Vagina (tissue), 2 donors: ENCODE results near the gene ING2. TPM values are rescaled to one million over a fixed set of nuclear protein-coding genes. Genes with fewer than 3 reads are reported as not detected.

Experiments used
- DNase-seq, 2 donors: peaks; one replicate each; pipeline ENCODE4 v3.0.0-alpha.2; 2017; ENCODE audit errors: extremely low spot score in 2 of 2
- H3K27ac ChIP-seq: fragments of 200-600 bp; sonication (generic); one replicate; pipeline ENCODE4 v1.5.1; 2019
- H3K27me3 ChIP-seq: fragments of 200-600 bp; sonication (generic); one replicate; pipeline ENCODE4 v1.5.1; 2019
- H3K36me3 ChIP-seq, 2 donors: fragments of 200-600 bp; sonication (generic); one replicate each; pipeline ENCODE4 v1.5.1; 2017 to 2019
- H3K4me1 ChIP-seq: fragments of 200-600 bp; sonication (generic); one replicate; pipeline ENCODE4 v1.5.1; 2019
- H3K4me3 ChIP-seq, 2 donors: fragments of 200-600 bp; sonication (generic); 1 replicate in 1 of 2; 2 replicates in 1 of 2; pipeline ENCODE4 v1.5.1; 2016 to 2019
- H3K9me3 ChIP-seq: fragments of 200-600 bp; sonication (generic); one replicate; pipeline ENCODE4 v1.5.1; 2019
- CTCF ChIP-seq, 3 experiments: fragments of 450-650 bp in 2 of 3; fragments of 200-600 bp in 1 of 3; sonication (generic) in 1 of 3; IDR thresholded peaks; one replicate each; pipeline ENCODE4 v1.5.1; 2017 to 2019; ENCODE audit warnings: antibody characterized with exemption in 3 of 3, mild to moderate bottlenecking in 2 of 3, moderate library complexity in 2 of 3
- POLR2A ChIP-seq, 2 donors: fragments of 450-650 bp; IDR thresholded peaks; one replicate each; pipeline ENCODE4 v1.6.1; 2017; ENCODE audit warnings: antibody characterized with exemption in 2 of 2, mild to moderate bottlenecking in 2 of 2, moderate library complexity in 2 of 2
- POLR2AphosphoS5 ChIP-seq, 2 donors: sonication (generic); formaldehyde crosslinking; IDR thresholded peaks; one replicate each; pipeline ENCODE4 v1.9.0; 2017; ENCODE audit warnings: antibody characterized with exemption in 2 of 2, mild to moderate bottlenecking in 2 of 2, low read depth in 1 of 2; ENCODE audit not compliant: insufficient read depth in 1 of 2
- intact Hi-C: fragments of 100-400 bp; cut with DNase I; formaldehyde crosslinking; loops from one replicate; pipeline ENCODE4 v1.15.1; 2023
- total RNA-seq: library from RNA; depleted of rRNA; stranded (reverse); fragments of >200 nt; gene quantifications from one replicate; pipeline ENCODE4 v1.2.3, GENCODE V29; 2016

ING2 gene
- total RNA-seq, 1 donor from 2014 or later, result 8.1 TPM

GRCh38 chr4:183485411-183486160 is 19.3 kb upstream of the ING2 start:
- Histone ChIP-seq H3K36me3 (no peaks in the 10 kb centered on the region), H3K9me3 (no peaks in the 10 kb centered on the region), H3K4me3 (no peak overlapping the region), H3K27me3 (no peaks in the 10 kb centered on the region), H3K27ac (no peak overlapping the region), H3K4me1 (no peaks in the 10 kb centered on the region)
- intact Hi-C loops, result no loop called here
- DNase-seq, result no peak
- TF ChIP-seq POLR2A (IDR thresholded peaks at IDR 0.05) (no peak), POLR2AphosphoS5 (IDR thresholded peaks at IDR 0.05; ENCODE audit: insufficient read depth in 1 of 2, low read depth in 1 of 2) (no peak), CTCF (IDR thresholded peaks at IDR 0.05) (no peak)

GRCh38 chr4:183492791-183493222 is 12.1 kb upstream of the ING2 start:
- no peak for DNase-seq
- no peak overlapping the region for H3K27ac ChIP-seq
- no peaks in the 10 kb centered on the region for H3K27me3 ChIP-seq
- no peak overlapping the region for H3K4me3 ChIP-seq
- no peaks in the 10 kb centered on the region for H3K4me1 ChIP-seq
- intact Hi-C loops, result no loop called here
- no peaks in the 10 kb centered on the region for H3K36me3 ChIP-seq
- no peak for TF ChIP-seq POLR2AphosphoS5 (IDR thresholded peaks at IDR 0.05; ENCODE audit: insufficient read depth in 1 of 2, low read depth in 1 of 2)
- H3K9me3 ChIP-seq, result no peaks in the 10 kb centered on the region

DNA sequence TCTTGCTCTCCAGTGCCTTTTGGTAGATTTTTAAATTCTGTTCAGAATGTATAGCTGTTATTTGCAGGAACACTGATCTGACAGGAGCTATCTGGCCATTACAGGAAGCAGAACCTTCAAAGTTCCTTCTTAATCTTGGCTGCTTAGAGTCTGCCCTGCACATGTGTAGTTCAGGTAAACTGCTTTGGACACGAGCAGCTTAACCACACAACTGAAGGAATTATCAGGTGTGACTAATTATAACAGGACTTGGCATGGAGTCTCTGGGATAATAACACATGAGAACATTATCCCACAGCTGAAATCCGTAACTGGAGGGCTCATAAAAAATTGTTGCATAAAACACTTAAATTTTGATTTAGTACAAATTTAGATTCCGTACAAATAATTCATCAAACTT is 11.6 kb upstream of the ING2 start:
- H3K27me3 ChIP-seq, result no peaks in the 10 kb centered on the region
- H3K4me1 ChIP-seq, result no peaks in the 10 kb centered on the region
- DNase-seq, result no peak
- no peaks in the 10 kb centered on the region for H3K9me3 ChIP-seq
- TF ChIP-seq POLR2A (IDR thresholded peaks at IDR 0.05), result no peak
- TF ChIP-seq CTCF (IDR thresholded peaks at IDR 0.05), result no peak
- TF ChIP-seq POLR2AphosphoS5 (IDR thresholded peaks at IDR 0.05; ENCODE audit: insufficient read depth in 1 of 2, low read depth in 1 of 2), result no peak
- intact Hi-C loops, result no loop called here
- no peaks in the 10 kb centered on the region for H3K36me3 ChIP-seq
- H3K4me3 ChIP-seq, result no peak overlapping the region
- no peak overlapping the region for H3K27ac ChIP-seq

DNA sequence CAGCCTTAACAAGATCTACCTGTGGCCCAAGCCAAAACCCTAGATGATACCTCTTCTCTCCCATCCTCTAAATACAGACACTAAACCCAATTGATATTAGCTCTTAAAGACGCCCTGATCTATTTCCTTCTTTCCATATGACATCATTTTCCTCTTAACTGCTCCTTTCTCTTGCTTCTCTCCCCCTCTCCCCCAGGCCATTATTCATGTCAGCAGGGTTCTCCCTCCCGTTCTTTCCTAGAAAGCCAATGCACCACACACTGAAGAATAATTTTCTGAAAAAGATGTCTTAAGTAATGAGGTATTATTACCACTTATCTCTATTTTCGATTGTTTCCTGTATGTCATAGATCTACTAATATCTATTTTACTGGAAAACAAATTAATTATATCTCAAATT is 9.7 kb upstream of the ING2 start:
- Histone ChIP-seq H3K4me1 (no peaks in the 10 kb centered on the region), H3K27me3 (no peaks in the 10 kb centered on the region), H3K27ac (no peak overlapping the region), H3K36me3 (no peaks in the 10 kb centered on the region), H3K9me3 (no peaks in the 10 kb centered on the region), H3K4me3 (no peak overlapping the region)
- DNase-seq, result no peak
- TF ChIP-seq POLR2AphosphoS5 (IDR thresholded peaks at IDR 0.05; ENCODE audit: insufficient read depth in 1 of 2, low read depth in 1 of 2) (no peak), POLR2A (IDR thresholded peaks at IDR 0.05) (no peak), CTCF (IDR thresholded peaks at IDR 0.05) (no peak)
- intact Hi-C loops, result no loop called here

- no peak overlapping the region for H3K27ac ChIP-seq
- H3K9me3 ChIP-seq, result no peaks in the 10 kb centered on the region
- DNase-seq, result no peak
- H3K36me3 ChIP-seq, result no peaks in the 10 kb centered on the region
- no peaks in the 10 kb centered on the region for H3K27me3 ChIP-seq
- peaks cover 13% of the 10 kb centered on the region for H3K4me1 ChIP-seq
- TF ChIP-seq POLR2AphosphoS5 (IDR thresholded peaks at IDR 0.05; ENCODE audit: insufficient read depth in 1 of 2, low read depth in 1 of 2) (no peak), CTCF (IDR thresholded peaks at IDR 0.05) (no peak), POLR2A (IDR thresholded peaks at IDR 0.05) (no peak)
- intact Hi-C loops, result no loop called here
- no peak overlapping the region for H3K4me3 ChIP-seq
These were observed 5.5 kb upstream of the ING2 start for GRCh38 chr4:183499389-183499788.
